ENCODE measurements around the gene SYT13.

SYT13 gene

GRCh38 chr11:45218705-45219104 is 67.4 kb downstream of the SYT13 start:
- DNase-seq (ENCODE audit: low read depth) = no peak

- no peak for DNase-seq (ENCODE audit: low read depth)
Observed at GRCh38 chr11:45217991-45218390, 68.2 kb downstream of the SYT13 start.

GRCh38 chr11:45216901-45217300 is 69.2 kb downstream of the SYT13 start:
- no peak for DNase-seq (ENCODE audit: low read depth)

- no peak for DNase-seq (ENCODE audit: low read depth)
Observed at GRCh38 chr11:45216031-45216430, 70.1 kb downstream of the SYT13 start.

GRCh38 chr11:45215098-45215865 is 70.9 kb downstream of the SYT13 start:
- DNase-seq (ENCODE audit: low read depth) = no peak

GRCh38 chr11:45213717-45214116 is 72.4 kb downstream of the SYT13 start:
- DNase-seq (ENCODE audit: low read depth) = no peak

- DNase-seq (ENCODE audit: low read depth) = no peak
Observed at GRCh38 chr11:45213316-45213665, 72.8 kb downstream of the SYT13 start.

GRCh38 chr11:45212566-45213315 is 73.4 kb downstream of the SYT13 start:
- no peak for DNase-seq (ENCODE audit: low read depth)

- no peak for DNase-seq (ENCODE audit: low read depth)
Observed at GRCh38 chr11:45211732-45212131, 74.4 kb downstream of the SYT13 start.

GRCh38 chr11:45210846-45211245 is 75.3 kb downstream of the SYT13 start:
- no peak for DNase-seq (ENCODE audit: low read depth)

GRCh38 chr11:45209891-45210699 is 76.0 kb downstream of the SYT13 start:
- no peak for DNase-seq (ENCODE audit: low read depth)

- DNase-seq (ENCODE audit: low read depth) = no peak
Observed at GRCh38 chr11:45209000-45209879, 76.9 kb downstream of the SYT13 start.

GRCh38 chr11:45208135-45208534 is 78.0 kb downstream of the SYT13 start:
- DNase-seq (ENCODE audit: low read depth) = no peak

GRCh38 chr11:45205978-45206377 is 80.2 kb downstream of the SYT13 start:
- DNase-seq (ENCODE audit: low read depth) = no peak

GRCh38 chr11:45204761-45205160 is 81.4 kb downstream of the SYT13 start:
- DNase-seq (ENCODE audit: low read depth) = no peak

- DNase-seq (ENCODE audit: low read depth) = no peak
Observed at GRCh38 chr11:45193695-45194094, 92.4 kb downstream of the SYT13 start.

All from stimulated activated CD4-positive, alpha-beta T cell treated with anti-CD3 and anti-CD28 coated beads, Interleukin-2, amount 100 ng/mL, for 4 hours (primary cell).